K562 (cell line): ENCODE results near the gene ITGB3BP. TPM values are rescaled to one million over a fixed set of nuclear protein-coding genes. Genes with fewer than 3 reads are reported as not detected.
A peak's percentile ranks its signal among the peaks of the same experiment; 100 is the strongest.

ENCODE experiments used
- ATAC-seq: fragments of 200-7000 bp; cut with Tn5 transposase; 3 replicates; pipeline ENCODE4 v1.9.1; 2020; ENCODE audit warnings: moderate library complexity
- BruUV-seq: library from RNA; stranded (reverse); fragments of 400-500 nt; replicated peaks from 2 replicates; lab custom pipeline; 2021; lab: Mats Ljungman, UMichigan
- CTCF ChIA-PET: fragments of 300-600 bp; formaldehyde crosslinking; extraction: SDS; loops from one replicate; lab custom pipeline; 2021; ENCODE audit warnings: low intra/inter-chr PET ratio; lab: Yijun Ruan, JAX
- POLR2A ChIA-PET: fragments of 300-600, 350-650 bp; sonication (Branson Sonifier 250); formaldehyde crosslinking; extraction: SDS; loops from one replicate; lab custom pipeline; 2021; ENCODE audit warnings: antibody characterized with exemption, inconsistent platforms; lab: Yijun Ruan, JAX
- DNase-seq, 4 experiments: peaks; one replicate each; pipeline versions ENCODE4 v3.0.0 to v3.0.0-alpha.2; 2011 to 2018; ENCODE audit warnings: low spot score in 3 of 4, mixed read lengths in 3 of 4; ENCODE audit errors: extremely low read depth in 1 of 4
- FAIRE-seq: peaks from 2 replicates; lab custom pipeline; 2011; peaks lifted over from hg19 to GRCh38; lab: Jason Lieb, UNC
- H2AFZ ChIP-seq: 2 replicates; pipeline ENCODE4 v1.6.0; 2011; ENCODE audit warnings: low read depth, low read length, control low read depth, inconsistent platforms
- H3K27ac ChIP-seq: fragments of 200-600 bp; 3 replicates; pipeline ENCODE4 v1.8.0; 2011; ENCODE audit warnings: low read depth, mild to moderate bottlenecking, control low read depth, inconsistent platforms, low read length, moderate library complexity, mixed read lengths; ENCODE audit errors: extremely low read depth
- H3K27me3 ChIP-seq, 2 experiments: fragments of 300-600 bp in 1 of 2; 2 replicates in 1 of 2; 3 replicates in 1 of 2; pipeline versions ENCODE4 v1.6.0 to v1.8.0; 2011; ENCODE audit warnings: inconsistent platforms in 2 of 2, low read length in 2 of 2, mild to moderate bottlenecking in 1 of 2, mixed read lengths in 1 of 2, moderate library complexity in 1 of 2; ENCODE audit not compliant: control insufficient read depth in 2 of 2, insufficient read depth in 2 of 2
- H3K36me3 ChIP-seq: fragments of 300-600 bp; 3 replicates; pipeline ENCODE4 v1.8.0; 2011; ENCODE audit warnings: mild to moderate bottlenecking, low read length, inconsistent platforms; ENCODE audit not compliant: control insufficient read depth, insufficient read depth
- H3K4me1 ChIP-seq, 2 experiments: fragments of 200-600 bp in 1 of 2; replicated peaks in 1 of 2; 2 replicates in 1 of 2; 3 replicates in 1 of 2; pipeline versions ENCODE4 v1.5.1 to v1.8.0; 2011; ENCODE audit warnings: inconsistent platforms in 2 of 2, low read length in 2 of 2, mild to moderate bottlenecking in 1 of 2, mixed read lengths in 1 of 2, moderate library complexity in 1 of 2; ENCODE audit not compliant: control insufficient read depth in 2 of 2, insufficient read depth in 2 of 2
- H3K4me2 ChIP-seq: 2 replicates; pipeline ENCODE4 v1.6.1; 2011; ENCODE audit warnings: low read length, control low read depth, inconsistent platforms, mixed read lengths; ENCODE audit not compliant: insufficient read depth
- H3K4me3 ChIP-seq: fragments of 200-600 bp; sonication (generic), shearing (Covaris generic); 2 replicates; pipeline ENCODE4 v1.5.1; 2016; ENCODE audit warnings: control low read depth, inconsistent platforms
- H3K79me2 ChIP-seq: fragments of 200-600 bp; 3 replicates; pipeline ENCODE4 v1.8.0; 2011; ENCODE audit warnings: low read length, inconsistent platforms; ENCODE audit not compliant: control insufficient read depth, insufficient read depth
- H3K9ac ChIP-seq, 2 experiments: 2 replicates each; pipeline versions ENCODE4 v1.6.0 to v1.6.1; 2011; ENCODE audit warnings: low read depth in 2 of 2, low read length in 2 of 2, control low read depth in 1 of 2, inconsistent platforms in 1 of 2, mild to moderate bottlenecking in 1 of 2, mixed read lengths in 1 of 2; ENCODE audit not compliant: insufficient read depth in 1 of 2
- H3K9me1 ChIP-seq: one replicate; pipeline ENCODE4 v1.6.0; 2011; ENCODE audit warnings: inconsistent platforms, mild to moderate bottlenecking, low read length, moderate library complexity; ENCODE audit not compliant: control insufficient read depth, insufficient read depth
- H3K9me3 ChIP-seq: replicated peaks from 2 replicates; pipeline ENCODE4 v1.5.1; 2011; ENCODE audit warnings: low read depth, low read length, inconsistent platforms; ENCODE audit not compliant: control insufficient read depth, insufficient read depth
- H4K20me1 ChIP-seq: replicated peaks from 2 replicates; pipeline ENCODE4 v1.6.1; 2011; ENCODE audit warnings: low read length, inconsistent platforms, mixed read lengths; ENCODE audit not compliant: control insufficient read depth, insufficient read depth
- ATF6 ChIP-seq: sonication (generic); formaldehyde crosslinking; IDR thresholded peaks from 2 replicates; pipeline ENCODE4 v1.4.0; 2020; ENCODE audit warnings: mild to moderate bottlenecking, missing genetic modification reagents
- KAT8 ChIP-seq: fragments of 450-650 bp; IDR thresholded peaks from 2 replicates; pipeline ENCODE4 v1.6.1; 2016; ENCODE audit warnings: low read depth, mild to moderate bottlenecking
- KLF1 ChIP-seq: fragments of 450-650 bp; IDR thresholded peaks from 2 replicates; pipeline ENCODE4 v1.6.1; 2016; ENCODE audit warnings: missing genetic modification characterization, missing compliant biosample characterization
- MAFG ChIP-seq: fragments of 450-650 bp; conservative IDR thresholded peaks from 2 replicates; pipeline ENCODE4 v1.6.1; 2016; ENCODE audit warnings: missing genetic modification characterization, missing compliant biosample characterization
- MECOM ChIP-seq: fragments of 250-450 bp; sonication (Bioruptor Pico); IDR thresholded peaks from 2 replicates; pipeline ENCODE4 v1.8.0; 2022; ENCODE audit warnings: inconsistent platforms
- POU5F1 ChIP-seq: fragments of 150-350 bp; IDR thresholded peaks from 2 replicates; pipeline ENCODE4 v1.6.1; 2014; ENCODE audit warnings: borderline replicate concordance, low read length, low read depth, mild to moderate bottlenecking; ENCODE audit not compliant: partially characterized antibody
- PTRF ChIP-seq: fragments of 450-650 bp; IDR thresholded peaks from 2 replicates; pipeline ENCODE4 v1.6.1; 2016; ENCODE audit warnings: mild to moderate bottlenecking, missing genetic modification characterization, missing compliant biosample characterization
- TAL1 ChIP-seq: fragments of 450-650 bp; IDR thresholded peaks from 2 replicates; pipeline ENCODE4 v1.6.1; 2016; ENCODE audit warnings: mild to moderate bottlenecking
- ZNF165 ChIP-seq: fragments of 250-450 bp; sonication (Bioruptor Pico); IDR thresholded peaks from 2 replicates; pipeline ENCODE4 v1.4.0; 2020; ENCODE audit warnings: borderline replicate concordance
- ZNF23 ChIP-seq: fragments of 250-450 bp; sonication (Bioruptor Pico); IDR thresholded peaks from 2 replicates; pipeline ENCODE4 v1.4.0; 2020; ENCODE audit warnings: mild to moderate bottlenecking
- ZNF408 ChIP-seq: fragments of 250-450 bp; sonication (Bioruptor Pico); IDR thresholded peaks from 2 replicates; pipeline ENCODE4 v1.4.0; 2020; ENCODE audit warnings: low read depth, mild to moderate bottlenecking, moderate library complexity
- ZNF764 ChIP-seq: fragments of 250-450 bp; sonication (Bioruptor Pico); IDR thresholded peaks from 2 replicates; pipeline ENCODE4 v1.4.0; 2020; ENCODE audit warnings: low read depth, mild to moderate bottlenecking, moderate library complexity
- ZNF766 ChIP-seq: fragments of 200-800 bp; sonication (Bioruptor generic); conservative IDR thresholded peaks from 2 replicates; pipeline ENCODE4 v1.6.1; 2016; ENCODE audit warnings: missing genetic modification characterization, missing compliant biosample characterization
- WGBS: fragments of 100-300 bp; shearing (Covaris generic); methylation state at CpG from one replicate; pipeline ENCODE4 v1.1.6; 2016; ENCODE audit warnings: low coverage, mixed read lengths; ENCODE audit not compliant: insufficient coverage; ENCODE audit errors: missing lambda C conversion rate; 5-methylcytosine and 5-hydroxymethylcytosine counted together
- in situ Hi-C: fragments of 300-500 bp; cut with MboI; formaldehyde crosslinking; loops from 4 replicates; pipeline ENCODE4 v1.15.0; 2018; ENCODE audit warnings: inconsistent platforms, mixed read lengths
- intact Hi-C: fragments of 100-400 bp; cut with micrococcal nuclease; formaldehyde crosslinking; loops from 2 replicates; pipeline ENCODE4 v1.14.2; 2022
- polyA plus RNA-seq, 8 experiments: library from polyadenylated mRNA; depleted of rRNA in 4 of 8; stranded (reverse) in 5 of 8; unstranded in 3 of 8; fragments of >200 nt; fragmentation: Nextera tagmentation in 2 of 8; fragmentation: Illumina TruSeq in 1 of 8; extraction: Ambion mirVana in 2 of 8; extraction: Trizol in 1 of 8; gene quantifications; 2 replicates each; pipeline versions ENCODE4 v1.2.1 to v1.2.3, GENCODE V29; 2011 to 2014; ENCODE audit warnings: inconsistent platforms in 1 of 8, missing spikeins in 1 of 8
- total RNA-seq, 7 experiments: library from RNA; depleted of rRNA in 6 of 7; stranded (reverse); fragments of >200 nt in 6 of 7; fragmentation: Illumina TruSeq in 2 of 7; extraction: Trizol in 2 of 7; gene quantifications; 2 replicates each; pipeline versions ENCODE4 v1.2.1 to v1.2.3, GENCODE V29; 2011 to 2021; ENCODE audit warnings: low replicate concordance in 1 of 7

The ITGB3BP gene
- total and polyA plus RNA-seq, 9 of the 15 experiments (the other 6 are each of a cell fraction or from before 2014, with no cell fraction given) = 62.8 to 151 (median 110) TPM

- no peaks in the 10 kb centered on the region for H3K9me1 ChIP-seq
- no peaks in the 10 kb centered on the region for H3K9me3 ChIP-seq
- H3K4me1 ChIP-seq = no peaks in the 10 kb centered on the region; a peak in 2 of 5 replicates
- ATAC-seq (no peak), FAIRE-seq (peak; percentile 6)
- H3K79me2 ChIP-seq = peaks cover 67% of the 10 kb centered on the region
- in situ Hi-C loops (no loop called here), intact Hi-C loops (no loop called here)
- ChIA-PET CTCF (no interaction called here), POLR2A (interaction anchor here (0.6 kb wide), 1 partner anchor 45 kb away, joined by 3 read pairs; no protein-coding TSS in a partner anchor)
- WGBS = 92% methylated on average over 2 of the region's 2 CpGs
- no peak overlapping the region for H3K4me2 ChIP-seq
- H3K27me3 ChIP-seq = no peaks in the 10 kb centered on the region
- H3K36me3 ChIP-seq = 0 out of 3 replicates have a peak, but pooled peaks cover 5% of the 10 kb centered on the region
- no peak overlapping the region for H2AFZ ChIP-seq
- TF ChIP-seq ZNF23 (no peak), ATF6 (CRISPR knock-in tag) (no peak), TAL1 (no peak), POU5F1 (no peak), MAFG (tag) (no peak), ZNF408 (CRISPR knock-in tag) (no peak), ZNF766 (no peak), KAT8 (no peak), KLF1 (tag) (no peak), PTRF (tag) (no peak), ZNF165 (no peak), ZNF764 (CRISPR knock-in tag) (no peak), MECOM (CRISPR knock-in tag) (no peak)
- TF ChIP-seq, all 486 proteins: peak for 0
- DNase-seq = no peak
- BruUV-seq = no TSS peak
- Histone ChIP-seq H3K4me3 (no peak overlapping the region), H3K9ac (no peak overlapping the region), H3K27ac (no peak overlapping the region), H4K20me1 (no peaks in the 10 kb centered on the region)
Measured at GRCh38 chr1:63516629-63517028, 6.4 kb downstream of the ITGB3BP start.
